Kidney (tissue), 14 donors: Measurements from ENCODE around the gene SLCO3A1. TPM values are rescaled to one million over a fixed set of nuclear protein-coding genes. Genes with fewer than 3 reads are reported as not detected.

Experiments used
- DNase-seq, 5 donors: peaks; one replicate each; pipeline ENCODE4 v3.0.0-alpha.2; 2013 to 2020
- FAIRE-seq: peaks from 2 replicates; lab custom pipeline; 2012; peaks lifted over from hg19 to GRCh38; lab: Jason Lieb, UNC
- H3K27ac ChIP-seq, 2 donors: one replicate each; pipeline ENCODE4 v1.7.0; 2013; ENCODE audit warnings: low read depth in 2 of 2, low read length in 2 of 2, inconsistent platforms in 1 of 2
- H3K27me3 ChIP-seq: one replicate; pipeline ENCODE4 v1.7.1; 2013; ENCODE audit warnings: low read length, inconsistent platforms; ENCODE audit not compliant: control insufficient read depth, insufficient read depth
- H3K36me3 ChIP-seq, 3 donors: one replicate each; pipeline versions ENCODE4 v1.7.0 to v1.7.1; 2013; ENCODE audit warnings: low read length in 3 of 3, control low read depth in 1 of 3, inconsistent platforms in 1 of 3; ENCODE audit not compliant: insufficient read depth in 3 of 3, control insufficient read depth in 2 of 3
- H3K4me1 ChIP-seq, 3 donors: one replicate each; pipeline versions ENCODE4 v1.7.0 to v1.7.1; 2013; ENCODE audit warnings: low read length in 3 of 3, inconsistent platforms in 1 of 3, low read depth in 1 of 3; ENCODE audit not compliant: control insufficient read depth in 2 of 3, insufficient read depth in 2 of 3
- H3K4me3 ChIP-seq, 3 donors: one replicate each; pipeline versions ENCODE4 v1.7.0 to v1.8.1; 2013; ENCODE audit warnings: low read length in 3 of 3, control low read depth in 1 of 3, inconsistent platforms in 1 of 3
- H3K9ac ChIP-seq, 3 donors: one replicate each; pipeline versions ENCODE4 v1.7.0 to v1.7.1; 2013; ENCODE audit warnings: low read length in 3 of 3, control low read depth in 1 of 3, inconsistent platforms in 1 of 3
- H3K9me3 ChIP-seq, 3 donors: one replicate each; pipeline versions ENCODE4 v1.7.0 to v1.7.1; 2013; ENCODE audit warnings: low read length in 3 of 3, control low read depth in 1 of 3, inconsistent platforms in 1 of 3; ENCODE audit not compliant: control insufficient read depth in 2 of 3, insufficient read depth in 1 of 3
- CTCF ChIP-seq: IDR thresholded peaks from 3 replicates; pipeline ENCODE4 v1.5.1; 2012; ENCODE audit warnings: mild to moderate bottlenecking, moderate library complexity, borderline replicate concordance; ENCODE audit not compliant: insufficient read depth; ENCODE audit errors: extremely low read depth
- intact Hi-C: fragments of 100-400 bp; cut with DNase I; formaldehyde crosslinking; loops from one replicate; pipeline ENCODE4 v1.11.1; 2022
- polyA plus RNA-seq: library from polyadenylated mRNA; stranded (reverse); fragments of 350-450 nt; fragmentation: Illumina TruSeq; extraction: RNeasy Lipid Tissue Mini Kit (QIAGEN cat#74804); gene quantifications from one replicate; pipeline ENCODE4 v1.2.3, GENCODE V29; 2014; ENCODE audit warnings: low read depth, low replicate concordance; ENCODE audit not compliant: insufficient read depth
- total RNA-seq: library from RNA; stranded (reverse); fragmentation: NEBNext Ultra II Directional; extraction: Animal tissue kit (Norgen Biotek cat#: 25700); gene quantifications from one replicate; pipeline ENCODE4 v1.2.1, GENCODE V29; 2021
- donor health status: control.
- donor health status: control.
- donor health status: control.
- donor health status: control.
- donor health status: control.
- donor health status: DM: yes; HTN: yes; CAD: no.
- donor health status: Normal renal cell carcinoma (clear cell type).

SLCO3A1 gene
- total and polyA plus RNA-seq, 2 donors from 2014 or later = 12.8 to 59.4 TPM

DNA sequence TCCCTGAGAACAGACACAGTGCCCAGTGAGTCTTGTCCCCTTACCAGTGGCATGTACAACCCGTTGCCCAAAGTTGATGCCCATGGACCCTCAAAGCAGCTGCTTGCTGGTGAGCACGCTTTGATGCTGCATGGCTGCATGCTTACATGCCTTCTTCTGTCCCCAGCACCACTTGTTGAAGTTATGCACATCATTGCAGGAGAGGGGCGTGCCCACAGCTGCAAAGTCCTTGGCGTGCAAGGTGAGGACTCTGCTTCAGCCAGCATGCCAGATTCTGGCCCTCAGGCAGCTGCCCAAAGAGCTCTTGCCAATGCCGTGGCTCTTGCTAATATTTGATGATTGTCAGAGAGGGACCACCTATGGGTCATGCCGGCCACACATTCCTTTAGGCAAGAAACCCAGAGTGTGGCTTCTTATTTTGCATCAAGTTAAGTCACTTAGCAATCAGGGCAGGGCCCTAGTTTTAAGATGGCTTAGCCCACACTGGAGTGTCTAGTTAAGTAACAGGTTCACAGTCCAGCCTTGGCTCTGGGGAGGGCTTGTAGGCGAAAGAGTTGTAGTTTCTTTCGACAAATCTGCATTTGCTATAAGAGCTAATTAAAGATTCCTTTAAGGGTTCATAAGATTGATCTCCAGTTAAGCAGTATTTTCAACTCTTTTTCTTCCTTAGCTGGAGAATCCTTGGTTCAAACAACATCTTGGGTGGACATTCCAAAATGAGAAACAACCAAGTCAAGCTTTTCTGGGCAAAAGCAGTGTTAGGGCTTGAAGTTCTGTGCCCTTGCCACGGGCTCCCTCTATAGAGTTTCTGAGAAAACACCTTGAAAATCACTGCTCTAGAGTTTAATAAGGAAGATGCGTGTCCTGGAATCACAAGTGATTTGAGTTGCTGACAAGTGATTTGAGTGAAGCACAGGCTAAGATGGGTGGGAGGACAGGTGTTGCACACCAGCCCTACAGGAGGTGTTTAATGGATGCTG is 128.6 kb downstream of the SLCO3A1 start:
- no peak for FAIRE-seq
- Histone ChIP-seq H3K4me3 (no peak overlapping the region), H3K9me3 (no peaks in the 10 kb centered on the region), H3K36me3 (no peaks in the 10 kb centered on the region), H3K27ac (no peak overlapping the region), H3K9ac (no peak overlapping the region), H3K27me3 (no peaks in the 10 kb centered on the region), H3K4me1 (no peaks in the 10 kb centered on the region)
- intact Hi-C loops = loop anchor here (10.0 kb wide), 1 partner anchor 127 kb away; the partner anchor contains the start of gene SLCO3A1
- no peak for DNase-seq
- TF ChIP-seq CTCF = no peak

DNA sequence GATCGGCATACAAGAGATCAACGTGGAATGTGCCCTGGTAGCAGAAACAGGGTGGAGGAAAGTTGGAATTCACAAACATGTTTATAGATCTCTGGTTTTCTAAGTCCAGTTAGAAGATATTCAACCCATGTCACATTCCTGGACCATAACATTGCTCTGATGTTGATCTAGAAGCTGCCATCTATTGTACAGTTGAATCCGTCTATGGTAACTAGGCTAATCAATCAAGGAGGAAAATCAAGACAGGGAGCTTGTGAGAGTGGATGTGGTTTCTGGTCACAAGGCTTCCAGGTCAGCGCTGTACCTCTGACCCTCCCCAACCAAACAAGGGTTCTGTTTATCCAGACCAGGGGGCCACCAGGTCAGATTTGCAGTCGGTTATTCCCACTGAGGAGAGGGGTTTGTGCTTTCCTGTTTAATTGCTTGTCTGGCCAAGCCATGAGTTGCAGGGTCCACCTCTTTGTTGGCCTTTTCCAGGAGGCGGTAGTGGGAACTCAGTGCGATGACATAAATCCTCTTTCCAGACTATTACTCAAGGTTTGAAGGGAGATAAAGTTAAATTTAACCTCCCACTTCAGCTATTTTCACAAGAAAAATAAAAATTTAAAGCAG is 130.3 kb downstream of the SLCO3A1 start:
- peak in 3 of 5 donors; percentile 51 to 78 (median 73) for DNase-seq
- H3K27me3 ChIP-seq = no peaks in the 10 kb centered on the region
- intact Hi-C loops = loop anchor here (10.0 kb wide), 1 partner anchor 129 kb away; the partner anchor contains the start of gene SLCO3A1
- H3K4me1 ChIP-seq = no peaks in the 10 kb centered on the region
- H3K9me3 ChIP-seq = no peaks in the 10 kb centered on the region
- H3K9ac ChIP-seq = no peak overlapping the region
- no peak for FAIRE-seq
- H3K36me3 ChIP-seq = no peaks in the 10 kb centered on the region
- no peak for TF ChIP-seq CTCF
- no peak overlapping the region for H3K4me3 ChIP-seq
- no peak overlapping the region for H3K27ac ChIP-seq

- Histone ChIP-seq H3K4me3 (no peak overlapping the region), H3K27me3 (no peaks in the 10 kb centered on the region), H3K4me1 (no peaks in the 10 kb centered on the region), H3K9ac (no peak overlapping the region), H3K27ac (no peak overlapping the region), H3K9me3 (no peaks in the 10 kb centered on the region), H3K36me3 (no peaks in the 10 kb centered on the region)
- FAIRE-seq (no peak), DNase-seq (no peak)
- no peak for TF ChIP-seq CTCF
- intact Hi-C loops = loop anchor here (10.0 kb wide), 1 partner anchor 130 kb away; the partner anchor contains the start of gene SLCO3A1
Observed at GRCh38 chr15:91985297-91985696, 131.8 kb downstream of the SLCO3A1 start.
